Large intestine (tissue), 3 donors: ENCODE data around the gene CDCA3. TPM values are rescaled to one million over a fixed set of nuclear protein-coding genes. Genes with fewer than 3 reads are reported as not detected.
"Not testable (repeated sequence)": the region's sequence is repeated elsewhere in the genome, so short reads cannot be mapped to it uniquely, and the experiment has no call there.

ENCODE experiments used
- DNase-seq, 2 donors: peaks; one replicate each; pipeline versions ENCODE4 v3.0.0 to v3.0.0-alpha.2; 2013
- H3K27ac ChIP-seq: one replicate; pipeline ENCODE4 v1.5.1; 2013; ENCODE audit warnings: low read length
- H3K27me3 ChIP-seq: 2 replicates; pipeline ENCODE4 v1.6.1; 2013; ENCODE audit warnings: low read length; ENCODE audit not compliant: control insufficient read depth, insufficient read depth
- H3K36me3 ChIP-seq: 2 replicates; pipeline ENCODE4 v1.6.1; 2013; ENCODE audit warnings: low read length; ENCODE audit not compliant: control insufficient read depth, insufficient read depth
- H3K4me1 ChIP-seq: one replicate; pipeline ENCODE4 v1.6.1; 2013; ENCODE audit warnings: low read length; ENCODE audit not compliant: control insufficient read depth, insufficient read depth
- H3K4me3 ChIP-seq: one replicate; pipeline ENCODE4 v1.5.1; 2013; ENCODE audit warnings: low read length
- H3K9me3 ChIP-seq: one replicate; pipeline ENCODE4 v1.6.1; 2013; ENCODE audit warnings: mild to moderate bottlenecking, low read depth, low read length, moderate library complexity; ENCODE audit not compliant: control insufficient read depth
- WGBS: methylation state at CpG from one replicate; pipeline ENCODE4 v1.1.5; 2013; ENCODE audit warnings: low lambda C conversion rate; ENCODE audit not compliant: insufficient coverage; 5-methylcytosine and 5-hydroxymethylcytosine counted together
- polyA plus RNA-seq: library from polyadenylated mRNA; unstranded; fragments of 120-200 nt; gene quantifications from one replicate; pipeline ENCODE4 v1.2.1, GENCODE V29; 2013

Gene CDCA3
- polyA plus RNA-seq, 1 donor, result 29.1 TPM

DNA sequence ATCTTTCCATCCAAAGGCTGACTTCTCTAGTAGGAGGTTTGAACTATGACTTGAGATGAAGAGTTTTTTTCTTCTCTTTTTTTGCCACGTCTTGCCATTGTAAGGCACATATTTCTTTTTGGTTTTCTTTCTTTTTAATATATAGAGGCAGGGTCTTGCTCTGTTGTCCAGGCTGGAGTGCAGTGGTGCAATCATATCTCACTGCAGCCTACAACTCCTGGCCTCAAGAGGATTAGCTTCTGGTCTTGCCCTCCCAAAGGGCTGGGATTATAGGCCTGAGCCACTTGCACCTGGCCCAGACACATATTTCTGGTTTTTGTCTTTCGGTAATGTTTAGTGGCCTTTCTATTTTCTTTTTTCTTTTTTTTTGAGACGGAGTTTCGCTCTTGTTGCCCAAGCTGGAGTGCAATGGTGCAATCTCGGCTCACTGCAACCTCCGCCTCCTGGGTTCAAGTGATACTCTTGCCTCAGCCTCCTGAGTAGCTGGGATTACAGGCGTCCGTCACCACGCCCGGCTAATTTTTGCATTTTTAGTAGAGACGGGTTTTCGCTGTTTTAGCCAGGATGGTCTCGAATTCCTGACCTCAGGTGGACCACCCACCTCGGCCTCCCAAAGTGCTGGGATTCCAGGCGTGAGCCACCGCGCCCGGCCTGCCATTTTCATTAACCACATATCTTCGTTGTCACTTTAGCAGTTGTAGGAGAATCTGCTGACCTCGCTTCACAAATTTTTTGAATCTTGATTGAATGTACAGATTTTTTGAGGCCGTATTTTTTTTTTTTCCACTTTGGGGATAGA lies 38.9 kb upstream of the CDCA3 start:
- H3K27me3 ChIP-seq, result not testable (repeated sequence)

GRCh38 chr12:6888794-6889193 lies 37.7 kb upstream of the CDCA3 start:
- peaks cover 25% of the 10 kb centered on the region for H3K4me1 ChIP-seq
- H3K9me3 ChIP-seq, H3K4me3 ChIP-seq, H3K27me3 ChIP-seq, H3K27ac ChIP-seq, DNase-seq: not testable (repeated sequence)
- WGBS, result 86% methylated on average over 3 of the region's 7 CpGs
- peaks cover 11% of the 10 kb centered on the region for H3K36me3 ChIP-seq

More for the DNA sequence above, 38.9 kb upstream of the CDCA3 start:
- DNase-seq, H3K4me3 ChIP-seq, H3K36me3 ChIP-seq, H3K9me3 ChIP-seq: not testable (repeated sequence)
- WGBS, result 87% methylated on average over 3 of the region's 21 CpGs
- Histone ChIP-seq H3K4me1 (peaks cover 25% of the 10 kb centered on the region), H3K27ac (peak overlapping the region; percentile 78)

- Histone ChIP-seq H3K4me1 (peaks cover 25% of the 10 kb centered on the region), H3K36me3 (peaks cover 12% of the 10 kb centered on the region), H3K27me3 (no peaks in the 10 kb centered on the region), H3K9me3 (no peaks in the 10 kb centered on the region), H3K4me3 (no peak overlapping the region), H3K27ac (no peak overlapping the region)
- DNase-seq, result no peak
- whole genome bisulfite sequencing, result no CpG with 5 or more reads among the region's 2 CpGs
These were observed 37.3 kb upstream of the CDCA3 start for GRCh38 chr12:6888360-6888759.

- Histone ChIP-seq H3K27ac (peak overlapping the region; percentile 88), H3K4me3 (no peak overlapping the region), H3K36me3 (peaks cover 12% of the 10 kb centered on the region), H3K4me1 (peaks cover 25% of the 10 kb centered on the region), H3K27me3 (no peaks in the 10 kb centered on the region), H3K9me3 (no peaks in the 10 kb centered on the region)
- peak; percentile 49 to 79 for DNase-seq
- WGBS, result no CpG with 5 or more reads among the region's 8 CpGs
These were observed 36.4 kb upstream of the CDCA3 start for GRCh38 chr12:6887460-6887859.

DNA sequence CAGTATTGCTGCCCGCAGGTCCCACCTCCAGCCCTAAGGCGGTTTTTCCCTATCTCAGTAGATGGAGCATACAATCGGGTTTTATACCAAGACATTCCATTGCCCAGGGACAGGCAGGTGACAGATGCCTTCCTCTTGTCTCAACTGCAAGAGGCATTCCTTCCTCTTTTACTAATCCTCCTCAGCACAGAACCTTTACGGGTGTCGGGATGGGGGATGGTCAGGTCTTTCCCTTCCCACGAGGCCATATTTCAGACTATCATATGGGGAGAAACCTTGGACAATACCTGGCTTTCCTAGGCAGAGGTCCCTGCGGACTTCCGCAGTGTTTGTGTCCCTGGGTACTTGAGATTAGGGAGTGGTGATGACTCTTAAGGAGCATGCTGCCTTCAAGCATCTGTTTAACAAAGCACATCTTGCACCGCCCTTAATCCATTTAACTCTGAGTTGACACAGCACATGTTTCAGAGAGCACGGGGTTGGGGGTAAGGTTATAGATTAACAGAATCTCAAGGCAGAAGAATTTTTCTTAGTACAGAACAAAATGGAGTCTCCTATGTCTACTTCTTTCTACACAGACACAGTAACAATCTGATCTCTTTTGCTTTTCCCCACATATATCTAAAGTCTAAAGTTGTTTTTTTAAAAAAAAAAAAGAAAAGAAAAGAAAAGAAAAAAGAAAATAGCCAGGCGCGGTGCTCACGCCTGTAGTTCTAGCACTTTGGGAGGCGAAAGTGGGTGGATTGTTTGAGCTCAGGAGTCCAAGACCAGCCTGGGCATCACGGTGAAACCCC lies 35.3 kb upstream of the CDCA3 start:
- H3K4me3 ChIP-seq, H3K27me3 ChIP-seq, H3K9me3 ChIP-seq, DNase-seq: not testable (repeated sequence)
- Histone ChIP-seq H3K36me3 (peaks cover 12% of the 10 kb centered on the region), H3K4me1 (peaks cover 21% of the 10 kb centered on the region), H3K27ac (peak overlapping the region; percentile 88)
- WGBS, result no CpG with 5 or more reads among the region's 15 CpGs

DNA sequence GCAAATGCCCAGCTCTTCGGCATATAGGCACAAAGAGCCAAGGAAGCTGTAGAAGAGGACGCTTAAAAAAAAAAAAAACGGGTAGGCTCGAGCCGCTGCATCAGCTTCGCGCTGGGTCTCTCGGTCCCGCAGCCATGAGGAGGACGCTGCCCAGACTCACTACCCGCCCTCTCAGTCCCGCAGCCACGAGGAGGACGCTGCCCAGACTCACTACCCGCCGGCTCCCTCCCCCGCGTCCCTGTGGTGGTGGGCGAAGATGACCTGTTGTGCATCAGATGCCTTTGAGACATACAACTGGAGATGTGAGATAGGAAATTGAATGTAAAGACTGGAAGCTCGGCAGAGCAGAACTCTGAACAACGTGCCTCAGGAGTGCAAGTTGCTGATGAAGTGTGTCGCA lies 33.5 kb upstream of the CDCA3 start:
- H3K36me3 ChIP-seq, result peaks cover 12% of the 10 kb centered on the region

DNA sequence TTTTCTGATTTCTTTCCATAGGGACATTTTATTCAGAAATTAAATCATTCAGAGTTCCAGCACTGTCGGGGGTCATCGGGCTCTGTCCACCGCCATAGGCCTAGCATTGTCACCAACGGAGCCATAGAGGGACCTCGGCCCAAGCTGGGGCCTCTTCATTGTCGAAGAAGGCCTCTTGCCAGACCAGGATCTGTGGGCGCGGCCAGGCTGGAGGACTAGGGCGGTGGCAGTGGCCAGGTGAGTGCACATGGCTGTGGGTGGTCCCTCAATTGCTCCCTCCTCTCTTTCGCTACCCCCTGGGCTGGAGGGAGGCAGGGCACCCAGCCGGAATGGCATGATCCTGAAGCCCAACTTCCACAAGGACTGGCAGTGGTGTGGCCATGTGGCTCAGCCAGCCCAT lies 32.6 kb upstream of the CDCA3 start:
- Histone ChIP-seq H3K4me3 (no peak overlapping the region), H3K9me3 (no peaks in the 10 kb centered on the region), H3K27ac (no peak overlapping the region), H3K27me3 (no peaks in the 10 kb centered on the region), H3K4me1 (peaks cover 22% of the 10 kb centered on the region), H3K36me3 (peaks cover 12% of the 10 kb centered on the region)
- WGBS, result no CpG with 5 or more reads among the region's 11 CpGs
- no peak for DNase-seq

More for the DNA sequence above, 33.5 kb upstream of the CDCA3 start:
- no peak overlapping the region for H3K4me3 ChIP-seq
- no peak for DNase-seq
- H3K4me1 ChIP-seq, result peaks cover 22% of the 10 kb centered on the region
- H3K9me3 ChIP-seq, result no peaks in the 10 kb centered on the region
- no peaks in the 10 kb centered on the region for H3K27me3 ChIP-seq
- 100% methylated on average over 1 of the region's 22 CpGs for WGBS
- no peak overlapping the region for H3K27ac ChIP-seq

DNA sequence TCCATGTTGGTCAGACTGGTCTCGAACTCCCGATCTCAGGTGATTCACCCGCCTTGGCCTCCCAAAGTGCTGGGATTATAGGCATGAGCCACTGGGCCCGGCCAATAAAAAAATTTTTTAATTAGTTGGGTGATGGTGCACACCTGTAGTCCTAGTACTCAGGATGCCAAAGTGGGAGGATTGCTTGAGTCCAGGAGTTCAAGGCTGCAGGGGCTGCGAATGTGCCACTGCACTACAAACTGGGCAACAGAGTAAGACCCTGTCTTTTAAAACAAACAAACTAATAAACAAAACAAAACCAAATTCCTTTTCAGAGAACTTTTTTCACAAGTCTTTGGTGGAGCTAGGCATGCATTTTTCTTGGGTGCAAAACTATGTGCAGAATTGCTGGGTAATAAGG lies 32.2 kb upstream of the CDCA3 start:
- no peaks in the 10 kb centered on the region for H3K27me3 ChIP-seq
- H3K36me3 ChIP-seq, result peaks cover 12% of the 10 kb centered on the region
- no peak for DNase-seq
- WGBS, result 100% methylated on average over 1 of the region's 5 CpGs
- H3K4me1 ChIP-seq, result peaks cover 22% of the 10 kb centered on the region
- H3K27ac ChIP-seq, result no peak overlapping the region
- H3K9me3 ChIP-seq, result no peaks in the 10 kb centered on the region
- H3K4me3 ChIP-seq, result no peak overlapping the region

- not testable (repeated sequence) for DNase-seq, H3K4me1 ChIP-seq, H3K27ac ChIP-seq, H3K4me3 ChIP-seq, H3K27me3 ChIP-seq, H3K9me3 ChIP-seq
- no CpG with 5 or more reads among the region's 11 CpGs for WGBS
- H3K36me3 ChIP-seq, result peaks cover 14% of the 10 kb centered on the region
These were observed 28.7 kb upstream of the CDCA3 start for GRCh38 chr12:6879824-6880223.

DNA sequence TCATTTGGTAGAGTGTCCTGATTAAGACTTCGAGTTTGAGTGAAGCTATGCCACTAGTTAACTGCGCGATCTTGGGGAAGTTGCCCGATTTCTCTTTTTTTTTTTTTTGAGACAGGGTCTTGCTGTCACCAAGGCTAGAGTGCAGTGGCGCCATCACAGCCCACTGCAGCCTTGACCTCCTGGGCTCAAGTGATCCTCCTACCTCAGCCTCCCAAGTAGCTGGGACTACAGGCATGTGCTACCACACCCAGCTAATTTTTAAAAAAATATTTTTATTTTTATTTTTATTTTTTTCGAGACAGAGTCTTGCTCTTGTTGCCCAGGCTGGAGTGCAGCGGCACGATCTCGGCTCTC lies 22.9 kb upstream of the CDCA3 start:
- not testable (repeated sequence) for H3K27me3 ChIP-seq, DNase-seq, H3K9me3 ChIP-seq
- H3K36me3 ChIP-seq, result peaks cover 25% of the 10 kb centered on the region
- peaks cover 24% of the 10 kb centered on the region for H3K4me1 ChIP-seq
- WGBS, result 67% methylated on average over 4 of the region's 9 CpGs
- peak overlapping the region; percentile 84 for H3K27ac ChIP-seq
- peak overlapping the region; percentile 91 for H3K4me3 ChIP-seq
